Right lobe of liver (tissue), 6 donors: Measurements from ENCODE around the gene TMEM121. TPM values are rescaled to one million over a fixed set of nuclear protein-coding genes. Genes with fewer than 3 reads are reported as not detected.

ENCODE experiments used
- ATAC-seq, 4 donors: fragments of 200-7000 bp; cut with Tn5 transposase; one replicate each; pipeline ENCODE4 v1.9.1; 2020; ENCODE audit warnings: mild to moderate bottlenecking in 4 of 4, moderate library complexity in 4 of 4
- DNase-seq, 3 donors: peaks; one replicate each; pipeline ENCODE4 v3.0.0-alpha.2; 2020
- H3K27ac ChIP-seq, 3 donors: fragments of 200-600 bp; one replicate each; pipeline ENCODE4 v1.8.0; 2022
- H3K27me3 ChIP-seq, 2 donors: fragments of 200-600 bp; one replicate each; pipeline ENCODE4 v1.8.0; 2022
- H3K36me3 ChIP-seq, 4 donors: fragments of 200-600 bp; sonication (generic) in 1 of 4; one replicate each; pipeline versions ENCODE4 v1.5.1 to v1.8.0; 2017 to 2022; ENCODE audit warnings: control low read depth in 1 of 4
- H3K4me1 ChIP-seq, 4 donors: fragments of 200-600 bp; sonication (generic) in 1 of 4; one replicate each; pipeline versions ENCODE4 v1.5.1 to v1.8.0; 2017 to 2022; ENCODE audit warnings: control low read depth in 1 of 4
- H3K4me3 ChIP-seq, 3 donors: fragments of 200-600 bp; one replicate each; pipeline ENCODE4 v1.8.0; 2022
- H3K9me3 ChIP-seq, 4 donors: fragments of 200-600 bp; sonication (generic) in 1 of 4; one replicate each; pipeline versions ENCODE4 v1.5.1 to v1.8.0; 2017 to 2022; ENCODE audit warnings: control low read depth in 1 of 4
- POLR2A ChIP-seq: fragments of 450-650 bp; IDR thresholded peaks from one replicate; pipeline ENCODE4 v1.6.1; 2017; ENCODE audit warnings: antibody characterized with exemption, mild to moderate bottlenecking
- WGBS: methylation state at CpG from one replicate; pipeline ENCODE4 v1.1.6; 2018; ENCODE audit warnings: low coverage, low lambda C conversion rate; ENCODE audit not compliant: insufficient coverage; ENCODE audit errors: missing lambda C conversion rate; 5-methylcytosine and 5-hydroxymethylcytosine counted together
- intact Hi-C, 2 donors: fragments of 100-400 bp; cut with DNase I; formaldehyde crosslinking; loops; one replicate each; pipeline versions ENCODE4 v1.11.2 to v1.14.1; 2022
- total RNA-seq, 6 experiments: library from RNA; depleted of rRNA in 2 of 6; stranded (reverse); fragments of >200 nt in 2 of 6; fragmentation: NEBNext Ultra II Directional in 3 of 6; extraction: Animal tissue kit (Norgen Biotek cat#: 25700) in 3 of 6; gene quantifications; one replicate each; pipeline versions ENCODE4 v1.1.0 to v1.2.4, GENCODE V29; 2016 to 2023
- TF ChIP-seq, protein P1 (sequence below), 4 donors: fragments of 200-600 bp in 3 of 4; fragments of 450-650 bp in 1 of 4; IDR thresholded peaks; one replicate each; pipeline versions ENCODE4 v1.5.1 to v1.8.0; 2016 to 2022; ENCODE audit warnings: antibody characterized with exemption in 4 of 4, mild to moderate bottlenecking in 2 of 4
- donor health status: DM: no; HTN: yes; CAD: no.
- donor health status: DM: no; HTN: no; CAD: no.
- donor health status: DM: no; HTN: no; CAD: no.
- donor health status: DM: no; HTN: yes; CAD: no.
- donor health status: DM: no; HTN: yes; CAD: no.

TMEM121 gene
- total RNA-seq, 6 experiments from 2014 or later: 0.74 to 3.2 (median 2.2) TPM

DNA sequence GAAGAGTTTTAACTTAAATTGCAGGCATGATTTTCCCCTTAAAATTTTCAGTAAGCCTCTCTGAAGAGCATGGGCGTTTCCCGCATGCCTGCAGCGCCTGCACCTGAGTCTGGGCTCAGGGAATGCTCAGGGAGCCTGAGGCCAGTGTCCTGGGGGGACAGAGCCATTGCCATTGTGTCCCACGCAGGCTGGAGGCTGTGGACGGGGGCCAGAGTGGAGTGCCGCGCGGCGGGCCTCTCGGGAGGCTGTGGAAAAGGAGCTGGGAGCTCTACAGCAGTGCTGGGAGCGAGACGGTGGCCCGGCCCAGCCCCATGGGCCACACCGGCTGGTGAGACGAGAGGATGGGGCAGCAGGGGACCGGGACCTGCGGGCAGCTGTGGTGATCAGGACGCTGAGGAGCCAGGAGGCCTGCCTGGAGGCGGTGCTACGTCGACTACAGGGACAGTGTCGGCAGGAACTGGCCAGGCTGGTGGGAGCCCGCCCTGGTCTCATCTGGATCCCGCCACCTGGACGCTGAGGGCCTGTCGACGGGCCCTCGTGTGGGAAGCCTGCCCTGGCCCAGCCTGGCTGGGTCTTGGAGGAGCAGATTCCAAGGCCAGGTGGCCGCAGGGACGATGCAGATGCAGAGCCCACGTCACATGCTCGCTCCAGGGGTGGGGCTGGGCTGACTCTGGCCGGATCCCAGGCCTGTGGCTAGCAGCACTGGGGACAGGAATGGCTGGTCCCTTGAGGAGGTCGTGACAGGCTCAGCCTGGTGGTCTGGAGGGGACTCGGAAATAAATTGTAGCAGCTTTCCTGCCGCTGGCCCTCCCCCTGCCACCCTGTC is 27.7 kb upstream of the TMEM121 start:
- DNase-seq: peak in 2 of 3 donors; percentile 45 to 57
- WGBS: 100% methylated on average over 4 of the region's 36 CpGs
- intact Hi-C loops: no loop called here

DNA sequence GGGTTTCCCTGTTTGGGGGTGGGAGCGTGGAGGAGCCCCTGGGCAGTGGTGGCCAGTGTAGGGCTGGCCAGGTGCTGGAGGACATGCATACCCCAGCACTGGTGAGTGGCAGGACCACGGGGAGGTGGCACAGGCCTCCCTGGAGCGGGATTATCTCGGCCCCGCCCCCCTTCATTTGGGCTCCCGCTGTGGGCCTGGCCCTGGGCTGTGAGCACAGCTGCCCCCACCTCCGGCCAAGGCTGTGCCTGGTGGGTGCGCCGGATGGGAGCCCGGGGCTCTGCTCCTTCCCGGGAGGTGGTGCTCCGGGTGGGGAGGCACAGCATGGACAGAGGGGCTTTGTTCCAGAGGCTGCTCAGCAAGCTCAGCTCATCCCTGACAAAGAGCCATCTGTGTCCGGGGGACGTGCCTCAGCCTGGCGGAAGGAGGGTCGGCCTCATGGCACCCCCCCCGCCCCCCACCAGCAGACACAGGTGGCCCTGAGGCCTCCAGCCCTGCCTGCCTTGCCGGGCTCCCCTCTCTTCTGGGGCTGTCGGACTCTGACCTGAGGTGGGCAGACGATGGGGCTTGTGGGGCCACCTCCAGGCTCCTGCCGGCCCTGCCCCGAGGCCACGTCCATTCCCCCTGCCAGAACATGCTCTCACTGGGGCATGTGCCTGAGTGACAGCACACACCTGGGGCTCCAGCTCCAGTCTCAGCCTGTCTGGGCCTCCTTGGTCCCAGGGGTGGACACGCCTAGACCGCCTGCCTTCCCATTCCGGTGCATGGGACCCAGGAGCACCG is 26.9 kb upstream of the TMEM121 start:
- WGBS: 100% methylated on average over 1 of the region's 27 CpGs
- H3K4me1 ChIP-seq: peaks cover 0 to 28% (median 13%) of the 10 kb centered on the region in 4 donors
- intact Hi-C loops: no loop called here
- DNase-seq (peak in 1 of 3 donors; percentile 54), ATAC-seq (no peak)
- H3K9me3 ChIP-seq: no peaks in the 10 kb centered on the region
- H3K36me3 ChIP-seq: peaks cover 0 to 3% (median 0%) of the 10 kb centered on the region in 4 donors
- H3K4me3 ChIP-seq: no peak overlapping the region
- no peak overlapping the region for H3K27ac ChIP-seq
- TF ChIP-seq POLR2A: no peak
- TF ChIP-seq, protein P1, sequence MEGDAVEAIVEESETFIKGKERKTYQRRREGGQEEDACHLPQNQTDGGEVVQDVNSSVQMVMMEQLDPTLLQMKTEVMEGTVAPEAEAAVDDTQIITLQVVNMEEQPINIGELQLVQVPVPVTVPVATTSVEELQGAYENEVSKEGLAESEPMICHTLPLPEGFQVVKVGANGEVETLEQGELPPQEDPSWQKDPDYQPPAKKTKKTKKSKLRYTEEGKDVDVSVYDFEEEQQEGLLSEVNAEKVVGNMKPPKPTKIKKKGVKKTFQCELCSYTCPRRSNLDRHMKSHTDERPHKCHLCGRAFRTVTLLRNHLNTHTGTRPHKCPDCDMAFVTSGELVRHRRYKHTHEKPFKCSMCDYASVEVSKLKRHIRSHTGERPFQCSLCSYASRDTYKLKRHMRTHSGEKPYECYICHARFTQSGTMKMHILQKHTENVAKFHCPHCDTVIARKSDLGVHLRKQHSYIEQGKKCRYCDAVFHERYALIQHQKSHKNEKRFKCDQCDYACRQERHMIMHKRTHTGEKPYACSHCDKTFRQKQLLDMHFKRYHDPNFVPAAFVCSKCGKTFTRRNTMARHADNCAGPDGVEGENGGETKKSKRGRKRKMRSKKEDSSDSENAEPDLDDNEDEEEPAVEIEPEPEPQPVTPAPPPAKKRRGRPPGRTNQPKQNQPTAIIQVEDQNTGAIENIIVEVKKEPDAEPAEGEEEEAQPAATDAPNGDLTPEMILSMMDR (IDR thresholded peaks at IDR 0.05): no peak
- no peaks in the 10 kb centered on the region for H3K27me3 ChIP-seq

More for the DNA sequence above, 27.7 kb upstream of the TMEM121 start:
- Histone ChIP-seq H3K4me3 (no peak overlapping the region), H3K27me3 (no peaks in the 10 kb centered on the region), H3K4me1 (peaks cover 0 to 28% (median 13%) of the 10 kb centered on the region in 4 donors), H3K9me3 (no peaks in the 10 kb centered on the region), H3K27ac (peak overlapping the region in 1 of 3 donors; percentile 97), H3K36me3 (peaks cover 0 to 3% (median 0%) of the 10 kb centered on the region in 4 donors)
- no peak for ATAC-seq
- TF ChIP-seq, protein P1 (IDR thresholded peaks at IDR 0.05): no peak
- TF ChIP-seq POLR2A: no peak

DNA sequence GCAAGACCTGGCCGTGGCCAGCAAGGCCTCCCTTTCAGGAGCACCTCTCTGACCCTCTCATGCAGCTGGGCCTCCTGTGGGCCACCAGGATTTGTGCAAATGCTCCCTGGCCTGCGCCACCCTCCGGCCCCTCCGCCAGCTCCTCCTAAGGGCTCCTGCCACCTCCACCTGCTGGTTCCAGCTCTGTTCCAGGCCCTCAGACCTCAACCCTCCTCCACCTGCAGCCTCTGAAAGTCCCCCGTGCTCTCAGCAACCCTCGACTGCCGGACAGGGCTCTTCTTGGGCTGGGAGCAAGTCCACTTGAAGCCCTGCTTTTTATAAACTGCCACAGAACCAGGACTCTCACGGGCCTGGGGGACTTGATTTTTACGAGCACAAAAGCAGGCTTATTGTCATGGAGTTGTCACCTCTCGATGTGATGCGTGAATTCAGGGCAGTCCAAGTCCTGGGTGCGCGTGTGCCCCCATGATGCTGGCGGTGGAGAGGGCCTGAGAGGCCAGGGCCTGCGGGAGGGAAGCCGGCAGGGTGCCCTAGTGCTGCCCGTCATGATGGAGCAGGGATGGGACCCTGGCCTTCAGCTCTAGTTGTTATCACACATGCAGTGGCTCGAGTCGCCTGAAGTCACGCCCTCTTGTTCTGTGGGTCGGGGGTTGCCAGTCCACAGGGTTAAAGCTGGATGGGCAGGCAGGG is 26.2 kb upstream of the TMEM121 start:
- intact Hi-C loops: no loop called here
- no peak overlapping the region for H3K27ac ChIP-seq
- no peak overlapping the region for H3K4me3 ChIP-seq
- H3K9me3 ChIP-seq: no peaks in the 10 kb centered on the region
- H3K36me3 ChIP-seq: peaks cover 0 to 3% (median 0%) of the 10 kb centered on the region in 4 donors
- peaks cover 0 to 23% (median 12%) of the 10 kb centered on the region in 4 donors for H3K4me1 ChIP-seq
- DNase-seq (no peak), ATAC-seq (no peak)
- no peak for TF ChIP-seq POLR2A
- TF ChIP-seq, protein P1 (IDR thresholded peaks at IDR 0.05): no peak
- 82% methylated on average over 3 of the region's 21 CpGs for WGBS
- H3K27me3 ChIP-seq: no peaks in the 10 kb centered on the region

DNA sequence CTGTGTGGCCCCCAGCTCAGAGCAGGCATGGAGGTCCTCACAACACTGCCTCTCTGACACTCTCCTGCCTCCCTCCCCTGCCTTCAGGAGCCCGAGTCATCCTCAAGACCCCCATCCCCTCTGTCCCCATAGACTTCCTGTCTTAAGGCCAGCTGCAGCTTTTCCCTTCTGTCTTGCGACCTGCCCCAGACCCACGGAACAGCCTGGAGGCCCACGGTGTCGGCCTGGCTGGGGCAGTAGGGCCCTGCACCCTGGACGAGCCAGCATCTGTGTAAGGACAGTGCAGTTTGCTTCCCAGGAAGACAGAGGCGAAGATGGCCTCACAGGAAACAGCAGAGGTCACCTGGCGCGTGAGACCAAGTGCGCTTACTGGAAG is 25.7 kb upstream of the TMEM121 start:
- Histone ChIP-seq H3K9me3 (no peaks in the 10 kb centered on the region), H3K27me3 (no peaks in the 10 kb centered on the region), H3K4me3 (no peak overlapping the region), H3K27ac (no peak overlapping the region), H3K36me3 (peaks cover 0 to 3% (median 0%) of the 10 kb centered on the region in 4 donors), H3K4me1 (peaks cover 0 to 22% (median 11%) of the 10 kb centered on the region in 4 donors)
- no peak for DNase-seq
- no peak for TF ChIP-seq POLR2A
- TF ChIP-seq, protein P1 (IDR thresholded peaks at IDR 0.05): no peak
- ATAC-seq: no peak
- 90% methylated on average over 7 of the region's 10 CpGs for WGBS
- intact Hi-C loops: no loop called here
